Measurements from ENCODE around the gene PRRG2. TPM values are rescaled to one million over a fixed set of nuclear protein-coding genes. Genes with fewer than 3 reads are reported as not detected.
A peak's percentile ranks its signal among the peaks of the same experiment; 100 is the strongest.

PRRG2 gene
- total and polyA plus RNA-seq, 9 of the 15 experiments (the other 6 are each of a cell fraction or from before 2014, with no cell fraction given), result 0.06 to 1.1 (median 0.33) TPM

DNA sequence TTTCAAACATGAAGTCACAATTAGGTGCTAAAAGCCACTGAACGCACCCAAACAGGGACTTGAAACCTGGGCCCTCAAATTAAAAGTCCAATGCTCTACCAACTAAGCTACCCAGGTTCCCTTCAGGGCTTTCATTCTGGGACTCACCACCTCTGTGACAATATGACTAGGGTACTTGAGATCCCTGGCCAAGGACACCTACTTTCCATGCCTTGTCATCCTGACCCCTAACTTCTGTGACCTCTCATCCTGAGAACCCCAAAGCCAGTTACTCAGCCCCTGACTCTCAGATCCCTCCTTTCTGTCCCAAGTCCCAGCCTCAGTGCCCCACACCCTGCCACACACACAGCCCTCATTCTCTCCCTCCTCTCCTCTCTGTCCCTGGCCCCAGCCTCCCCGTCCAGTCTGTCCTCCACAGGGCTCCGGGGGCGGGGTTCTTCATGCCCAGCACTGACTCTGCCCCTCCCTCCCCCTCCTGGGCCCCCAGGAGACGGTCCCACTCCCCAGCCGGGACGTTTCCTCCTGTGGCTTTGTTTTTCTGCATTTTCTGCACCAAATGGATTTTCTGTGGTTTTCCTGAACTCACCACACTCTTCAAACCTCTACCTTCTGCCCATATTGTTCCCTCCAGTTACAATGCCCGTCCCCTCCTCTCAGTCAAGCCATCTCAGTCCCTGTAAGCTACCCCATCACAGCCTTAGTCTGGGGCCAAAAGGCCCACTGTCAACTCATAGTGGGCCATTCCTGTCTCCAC is 46.3 kb upstream of the PRRG2 start:
- no TSS peak for BruUV-seq (replicated peaks)
- no peaks in the 10 kb centered on the region for H4K20me1 ChIP-seq (replicated peaks; ENCODE audit: control insufficient read depth, insufficient read depth, low read length)
- H3K4me3 ChIP-seq, result peak overlapping the region; percentile 71
- H3K36me3 ChIP-seq (ENCODE audit: control insufficient read depth, insufficient read depth, low read length), result 0 out of 3 replicates have a peak, but pooled peaks cover 3% of the 10 kb centered on the region
- POLR2A ChIA-PET, result interaction anchor here (0.5 to 1.5 kb wide), 9 partner anchors 9 to 912 kb away, joined by 3 to 7 read pairs (median 3); partner anchors contain the start of gene RPS11
- peak overlapping the region; percentile 73; the same call in 2 of the 3 replicates for H3K27ac ChIP-seq (ENCODE audit: extremely low read depth, low read depth, low read length)
- ATAC-seq (no peak), DNase-seq (ENCODE audit: extremely low read depth in 1 of 4, low spot score in 3 of 4) (peak in 2 of 4 experiments; percentile 6 to 9), FAIRE-seq (no peak)
- peaks cover 11 to 30% of the 10 kb centered on the region in 2 experiments; a peak in 4 of 5 replicates for H3K4me1 ChIP-seq (replicated peaks in 1 of 2; ENCODE audit: control insufficient read depth in 2 of 2, insufficient read depth in 2 of 2, low read length in 2 of 2)
- CTCF ChIA-PET (ENCODE audit: low intra/inter-chr PET ratio), result no interaction called here
- no peaks in the 10 kb centered on the region for H3K9me1 ChIP-seq (ENCODE audit: control insufficient read depth, insufficient read depth, low read length)
- no peaks in the 10 kb centered on the region for H3K79me2 ChIP-seq (ENCODE audit: control insufficient read depth, insufficient read depth, low read length)
- no peaks in the 10 kb centered on the region for H3K27me3 ChIP-seq (ENCODE audit: control insufficient read depth in 2 of 2, insufficient read depth in 2 of 2, low read length in 2 of 2)
- peak overlapping the region; percentile 69 to 94 for H3K9ac ChIP-seq (ENCODE audit: insufficient read depth in 1 of 2, low read depth in 2 of 2, low read length in 2 of 2)
- no peaks in the 10 kb centered on the region for H3K9me3 ChIP-seq (replicated peaks; ENCODE audit: control insufficient read depth, insufficient read depth, low read depth, low read length)
- no peak for TF ChIP-seq KDM4B (IDR thresholded peaks at IDR 0.05; ENCODE audit: borderline replicate concordance in 2 of 2, low read depth in 1 of 2)
- TF ChIP-seq POU5F1 (IDR thresholded peaks at IDR 0.05; ENCODE audit: borderline replicate concordance, low read depth, low read length, partially characterized antibody), result no peak
- TF ChIP-seq CBX1 (IDR thresholded peaks at IDR 0.05; ENCODE audit: low read depth), result no peak
- TF ChIP-seq ZNF699 (CRISPR knock-in tag; IDR thresholded peaks at IDR 0.05; ENCODE audit: insufficient replicate concordance), result no peak
- peak; percentile 41 for TF ChIP-seq KDM5B (IDR thresholded peaks at IDR 0.05; ENCODE audit: insufficient replicate concordance, low read depth, low read length)
- no peak for TF ChIP-seq TEAD4 (IDR thresholded peaks at IDR 0.05; ENCODE audit: low read length)
- TF ChIP-seq TEAD4 (CRISPR knock-in tag; IDR thresholded peaks at IDR 0.05; ENCODE audit: borderline replicate concordance), result no peak
- WGBS (ENCODE audit: insufficient coverage, low coverage, missing lambda C conversion rate), result 50% methylated on average over 3 of the region's 8 CpGs
- intact Hi-C loops (cut with micrococcal nuclease), result no loop called here
- H2AFZ ChIP-seq (ENCODE audit: low read depth, low read length), result peak overlapping the region; percentile 94
- in situ Hi-C loops (cut with MboI), result no loop called here
- H3K4me2 ChIP-seq (ENCODE audit: insufficient read depth, low read length), result peak overlapping the region; percentile 92
